GM21360 (cell line): ENCODE data around the gene GPR183.

Source experiments
- ATAC-seq: cut with Tn5 transposase; IDR thresholded peaks from one replicate; pipeline ENCODE4 v1.9.1; 2021; ENCODE audit warnings: mild to moderate bottlenecking, moderate library complexity; ENCODE audit not compliant: unreplicated experiment

GPR183 gene

GRCh38 chr13:99307247-99307646, at the start of gene GPR183:
TSS of gene GPR183 (minus strand) at chr13:99307399. CDS start at chr13:99296145, 11,254 bp downstream.
- peak; percentile 43 for ATAC-seq

- peak; percentile 46 for ATAC-seq
Measured at GRCh38 chr13:99356262-99357091, 49.3 kb upstream of the GPR183 start.

GRCh38 chr13:99356012-99356261, 48.7 kb upstream of the GPR183 start:
- ATAC-seq, result no peak

- no peak for ATAC-seq
Measured at GRCh38 chr13:99355267-99356011, 48.2 kb upstream of the GPR183 start.

GRCh38 chr13:99354371-99354951, 47.3 kb upstream of the GPR183 start:
- no peak for ATAC-seq

- no peak for ATAC-seq
Measured at GRCh38 chr13:99353836-99354235, 46.6 kb upstream of the GPR183 start.

GRCh38 chr13:99353246-99353600, 46.0 kb upstream of the GPR183 start:
- ATAC-seq, result no peak

- no peak for ATAC-seq
Measured at GRCh38 chr13:99352351-99353245, 45.4 kb upstream of the GPR183 start.

GRCh38 chr13:99351772-99352171, 44.6 kb upstream of the GPR183 start:
- ATAC-seq, result no peak

- ATAC-seq, result no peak
Measured at GRCh38 chr13:99350191-99350590, 43.0 kb upstream of the GPR183 start.

- ATAC-seq, result peak; percentile 77
Measured at GRCh38 chr13:99347911-99348451, 40.8 kb upstream of the GPR183 start.

- no peak for ATAC-seq
Measured at GRCh38 chr13:99347335-99347878, 40.2 kb upstream of the GPR183 start.

GRCh38 chr13:99346335-99347042, 39.3 kb upstream of the GPR183 start:
- no peak for ATAC-seq

GRCh38 chr13:99345345-99345744, 38.1 kb upstream of the GPR183 start:
- no peak for ATAC-seq

GRCh38 chr13:99344610-99345208, 37.5 kb upstream of the GPR183 start:
- no peak for ATAC-seq

- no peak for ATAC-seq
Measured at GRCh38 chr13:99342723-99343315, 35.6 kb upstream of the GPR183 start.

- no peak for ATAC-seq
Measured at GRCh38 chr13:99341969-99342722, 34.9 kb upstream of the GPR183 start.

- ATAC-seq, result no peak
Measured at GRCh38 chr13:99340638-99341037, 33.4 kb upstream of the GPR183 start.
